ENCODE measurements around the gene ATOX1.

The ATOX1 gene

DNA sequence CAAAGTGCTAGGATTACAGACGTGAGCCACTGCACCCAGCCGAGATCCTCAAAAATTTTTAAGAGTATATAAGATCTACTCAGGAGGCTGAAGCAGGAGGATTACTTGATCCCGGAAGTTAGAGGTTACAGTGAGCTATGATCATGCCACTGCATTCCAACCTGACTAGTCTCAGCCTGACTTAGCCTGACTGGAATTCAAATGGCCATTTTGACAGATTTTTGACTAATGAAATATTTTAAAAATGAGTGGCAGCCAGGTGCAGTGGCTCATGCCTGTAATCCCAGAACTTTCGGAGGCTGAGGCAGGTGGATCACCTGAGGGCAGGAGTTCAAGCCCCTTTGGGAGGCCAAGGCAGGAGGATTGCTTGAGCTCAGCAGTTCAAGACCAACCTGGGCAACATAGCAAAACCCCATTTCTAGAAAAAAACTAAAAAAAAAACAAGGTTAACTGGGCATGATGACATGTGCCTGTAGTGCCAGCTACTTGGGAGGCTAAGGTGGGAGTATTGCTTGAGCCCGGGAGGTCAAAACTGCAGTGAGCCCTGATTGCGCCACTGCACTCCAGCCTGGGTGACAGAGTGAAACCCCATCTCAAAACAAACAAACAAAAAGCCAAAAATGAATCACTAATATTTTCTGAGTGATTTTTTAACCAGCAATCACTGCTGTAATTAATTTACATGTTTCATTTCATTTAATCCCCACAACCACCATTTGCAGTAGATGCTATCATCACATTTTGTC, 16.6 kb downstream of the ATOX1 start:
- no peak overlapping the region for H3K27ac ChIP-seq (ENCODE audit: extremely low read depth, low read depth, low read length)
- no peak overlapping the region for H3K4me3 ChIP-seq (ENCODE audit: low read depth, low read length)
- TF ChIP-seq ZNF221 (tag by site-specific recombination; IDR thresholded peaks at IDR 0.05; ENCODE audit: borderline replicate concordance) (no peak), ZNF248 (tag by site-specific recombination; IDR thresholded peaks at IDR 0.05) (no peak), ZNF501 (tag by site-specific recombination; IDR thresholded peaks at IDR 0.05) (no peak), ZNF416 (tag by site-specific recombination; IDR thresholded peaks at IDR 0.05) (no peak)
- TF ChIP-seq, protein P1, sequence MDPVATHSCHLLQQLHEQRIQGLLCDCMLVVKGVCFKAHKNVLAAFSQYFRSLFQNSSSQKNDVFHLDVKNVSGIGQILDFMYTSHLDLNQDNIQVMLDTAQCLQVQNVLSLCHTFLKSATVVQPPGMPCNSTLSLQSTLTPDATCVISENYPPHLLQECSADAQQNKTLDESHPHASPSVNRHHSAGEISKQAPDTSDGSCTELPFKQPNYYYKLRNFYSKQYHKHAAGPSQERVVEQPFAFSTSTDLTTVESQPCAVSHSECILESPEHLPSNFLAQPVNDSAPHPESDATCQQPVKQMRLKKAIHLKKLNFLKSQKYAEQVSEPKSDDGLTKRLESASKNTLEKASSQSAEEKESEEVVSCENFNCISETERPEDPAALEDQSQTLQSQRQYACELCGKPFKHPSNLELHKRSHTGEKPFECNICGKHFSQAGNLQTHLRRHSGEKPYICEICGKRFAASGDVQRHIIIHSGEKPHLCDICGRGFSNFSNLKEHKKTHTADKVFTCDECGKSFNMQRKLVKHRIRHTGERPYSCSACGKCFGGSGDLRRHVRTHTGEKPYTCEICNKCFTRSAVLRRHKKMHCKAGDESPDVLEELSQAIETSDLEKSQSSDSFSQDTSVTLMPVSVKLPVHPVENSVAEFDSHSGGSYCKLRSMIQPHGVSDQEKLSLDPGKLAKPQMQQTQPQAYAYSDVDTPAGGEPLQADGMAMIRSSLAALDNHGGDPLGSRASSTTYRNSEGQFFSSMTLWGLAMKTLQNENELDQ (tag by site-specific recombination; IDR thresholded peaks at IDR 0.05; ENCODE audit: low read depth): no peak
- H3K36me3 ChIP-seq (ENCODE audit: control insufficient read depth in 2 of 2, insufficient read depth in 1 of 2, low read length in 2 of 2): peaks cover 7 to 37% of the 10 kb centered on the region in 2 experiments
- H3K4me1 ChIP-seq (ENCODE audit: control insufficient read depth, insufficient read depth, low read length): peaks cover 2% of the 10 kb centered on the region; the same call in 1 of the 2 replicates
- POLR2A ChIA-PET: interaction anchor here (2.8 kb wide), 1 partner anchor 55 kb away, joined by 8 read pairs; the partner anchor contains the start of gene SPARC
- CTCF ChIA-PET: interaction anchor here (0.6 to 11.3 kb wide), 25 partner anchors 7 to 616 kb away, joined by 3 to 180 read pairs (median 4); partner anchors contain the start of genes SLC36A1 and SPARC
- no peaks in the 10 kb centered on the region for H3K9me3 ChIP-seq (ENCODE audit: control insufficient read depth, insufficient read depth, low read depth, low read length)

- Histone ChIP-seq H3K4me3 (ENCODE audit: low read depth, low read length) (no peak overlapping the region), H3K4me1 (ENCODE audit: control insufficient read depth, insufficient read depth, low read length) (peaks cover 2% of the 10 kb centered on the region; the same call in 1 of the 2 replicates), H3K27ac (ENCODE audit: extremely low read depth, low read depth, low read length) (no peak overlapping the region), H3K9me3 (ENCODE audit: control insufficient read depth, insufficient read depth, low read depth, low read length) (no peaks in the 10 kb centered on the region), H3K36me3 (ENCODE audit: control insufficient read depth in 2 of 2, insufficient read depth in 1 of 2, low read length in 2 of 2) (peaks cover 7 to 32% of the 10 kb centered on the region in 2 experiments)
- TF ChIP-seq, protein P2, sequence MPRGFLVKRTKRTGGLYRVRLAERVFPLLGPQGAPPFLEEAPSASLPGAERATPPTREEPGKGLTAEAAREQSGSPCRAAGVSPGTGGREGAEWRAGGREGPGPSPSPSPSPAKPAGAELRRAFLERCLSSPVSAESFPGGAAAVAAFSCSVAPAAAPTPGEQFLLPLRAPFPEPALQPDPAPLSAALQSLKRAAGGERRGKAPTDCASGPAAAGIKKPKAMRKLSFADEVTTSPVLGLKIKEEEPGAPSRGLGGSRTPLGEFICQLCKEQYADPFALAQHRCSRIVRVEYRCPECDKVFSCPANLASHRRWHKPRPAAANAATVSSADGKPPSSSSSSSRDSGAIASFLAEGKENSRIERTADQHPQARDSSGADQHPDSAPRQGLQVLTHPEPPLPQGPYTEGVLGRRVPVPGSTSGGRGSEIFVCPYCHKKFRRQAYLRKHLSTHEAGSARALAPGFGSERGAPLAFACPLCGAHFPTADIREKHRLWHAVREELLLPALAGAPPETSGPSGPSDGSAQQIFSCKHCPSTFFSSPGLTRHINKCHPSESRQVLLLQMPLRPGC (tag by site-specific recombination; IDR thresholded peaks at IDR 0.05): no peak
- TF ChIP-seq ZBTB17 (tag by site-specific recombination; IDR thresholded peaks at IDR 0.05) (no peak), KLF1 (tag by site-specific recombination; IDR thresholded peaks at IDR 0.05) (no peak), ZBTB26 (tag by site-specific recombination; optimal IDR thresholded peaks at IDR 0.05) (no peak), ZNF585B (tag by site-specific recombination; IDR thresholded peaks at IDR 0.05) (no peak), ZNF701 (tag by site-specific recombination; IDR thresholded peaks at IDR 0.05) (no peak), ZNF544 (tag by site-specific recombination; IDR thresholded peaks at IDR 0.05) (no peak), ZBTB20 (tag by site-specific recombination; IDR thresholded peaks at IDR 0.05) (no peak), SP7 (tag by site-specific recombination; IDR thresholded peaks at IDR 0.05) (no peak), ZNF146 (tag by site-specific recombination; IDR thresholded peaks at IDR 0.05) (no peak)
- TF ChIP-seq, protein P3, sequence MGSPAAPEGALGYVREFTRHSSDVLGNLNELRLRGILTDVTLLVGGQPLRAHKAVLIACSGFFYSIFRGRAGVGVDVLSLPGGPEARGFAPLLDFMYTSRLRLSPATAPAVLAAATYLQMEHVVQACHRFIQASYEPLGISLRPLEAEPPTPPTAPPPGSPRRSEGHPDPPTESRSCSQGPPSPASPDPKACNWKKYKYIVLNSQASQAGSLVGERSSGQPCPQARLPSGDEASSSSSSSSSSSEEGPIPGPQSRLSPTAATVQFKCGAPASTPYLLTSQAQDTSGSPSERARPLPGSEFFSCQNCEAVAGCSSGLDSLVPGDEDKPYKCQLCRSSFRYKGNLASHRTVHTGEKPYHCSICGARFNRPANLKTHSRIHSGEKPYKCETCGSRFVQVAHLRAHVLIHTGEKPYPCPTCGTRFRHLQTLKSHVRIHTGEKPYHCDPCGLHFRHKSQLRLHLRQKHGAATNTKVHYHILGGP (tag by site-specific recombination; IDR thresholded peaks at IDR 0.05): no peak
- ChIA-PET POLR2A (interaction anchor here (0.9 to 2.8 kb wide), 2 partner anchors 54 to 84 kb away, joined by 3 to 8 read pairs; partner anchors contain the start of gene SPARC), CTCF (interaction anchor here (0.6 to 11.3 kb wide), 28 partner anchors 8 to 615 kb away, joined by 3 to 180 read pairs (median 4); partner anchors contain the start of genes SLC36A1 and SPARC)
Measured at GRCh38 chr5:151740958-151741373, 17.5 kb downstream of the ATOX1 start.
